Activated gamma-delta T cell treated with anti-CD3 and anti-CD28 coated beads, Interleukin-2, amount 50 U/mL, for 16 hours (primary cell): ENCODE results near the gene LBX2.

Experiments used
- DNase-seq: peaks from one replicate; pipeline ENCODE4 v3.0.0-alpha.2; 2020; ENCODE audit warnings: low read depth

LBX2 gene

GRCh38 chr2:74499267-74499939 is at the start of gene LBX2:
TSS of gene LBX2 (minus strand) at chr2:74499603. CDS start at chr2:74499537, 66 bp downstream.
- DNase-seq, result no peak

- DNase-seq, result no peak
Observed at GRCh38 chr2:74548285-74548899, 49.0 kb upstream of the LBX2 start.

GRCh38 chr2:74546004-74546403 is 46.6 kb upstream of the LBX2 start:
- no peak for DNase-seq

GRCh38 chr2:74544634-74545033 is 45.2 kb upstream of the LBX2 start:
- no peak for DNase-seq

- no peak for DNase-seq
Observed at GRCh38 chr2:74542978-74543377, 43.6 kb upstream of the LBX2 start.

GRCh38 chr2:74540291-74540690 is 40.9 kb upstream of the LBX2 start:
- no peak for DNase-seq

GRCh38 chr2:74538881-74539339 is 39.5 kb upstream of the LBX2 start:
- no peak for DNase-seq

GRCh38 chr2:74537140-74537539 is 37.7 kb upstream of the LBX2 start:
- DNase-seq, result no peak

GRCh38 chr2:74536166-74536950 is 37.0 kb upstream of the LBX2 start:
- DNase-seq, result no peak

- no peak for DNase-seq
Observed at GRCh38 chr2:74535440-74535965, 36.1 kb upstream of the LBX2 start.

- DNase-seq, result no peak
Observed at GRCh38 chr2:74534411-74534810, 35.0 kb upstream of the LBX2 start.

GRCh38 chr2:74533464-74533863 is 34.1 kb upstream of the LBX2 start:
- DNase-seq, result no peak

GRCh38 chr2:74532222-74532621 is 32.8 kb upstream of the LBX2 start:
- DNase-seq, result no peak

GRCh38 chr2:74531666-74532065 is 32.3 kb upstream of the LBX2 start:
- no peak for DNase-seq

GRCh38 chr2:74530239-74531187 is 31.1 kb upstream of the LBX2 start:
- DNase-seq, result no peak

- DNase-seq, result peak; percentile 79
Observed at GRCh38 chr2:74529357-74530238, 30.2 kb upstream of the LBX2 start, which contains the start of the genes AUP1 and HTRA2. TSS of gene AUP1 (minus strand) at chr2:74529706. CDS start at chr2:74529629, 77 bp downstream. TSS of gene HTRA2 (plus strand) at chr2:74529933. CDS start at chr2:74530007, 74 bp downstream.

GRCh38 chr2:74528600-74529356 is 29.4 kb upstream of the LBX2 start:
- no peak for DNase-seq

- no peak for DNase-seq
Observed at GRCh38 chr2:74527741-74528140, 28.3 kb upstream of the LBX2 start.

- DNase-seq, result no peak
Observed at GRCh38 chr2:74526649-74527230, 27.3 kb upstream of the LBX2 start.
